H1 (cell line): Measurements from ENCODE around the gene MBOAT2. TPM values are rescaled to one million over a fixed set of nuclear protein-coding genes. Genes with fewer than 3 reads are reported as not detected.

Experiments used
- CTCF ChIA-PET: fragments of 300-600 bp; sonication (Branson Sonifier 250); formaldehyde crosslinking; loops from one replicate; lab custom pipeline; 2021; ENCODE audit not compliant: partially characterized antibody; lab: Charles Lee
- POLR2A ChIA-PET: fragments of 300-600 bp; sonication (Branson Sonifier 250); formaldehyde crosslinking; loops from one replicate; lab custom pipeline; 2021; ENCODE audit warnings: inconsistent platforms; ENCODE audit not compliant: partially characterized antibody; lab: Charles Lee
- DNase-seq, 2 experiments: peaks; one replicate each; pipeline versions ENCODE4 v3.0.0 to v3.0.0-alpha.2; 2010 to 2022; ENCODE audit warnings: low spot score in 2 of 2, low read depth in 1 of 2, mixed read lengths in 1 of 2
- FAIRE-seq: peaks from 2 replicates; lab custom pipeline; 2011; peaks lifted over from hg19 to GRCh38; lab: Jason Lieb, UNC
- H2AFZ ChIP-seq: 2 replicates; pipeline ENCODE4 v1.8.1; 2012; ENCODE audit warnings: low read length, inconsistent platforms
- H2AK5ac ChIP-seq: 2 replicates; pipeline ENCODE4 v1.6.1; 2013; ENCODE audit warnings: low read depth, low read length
- H2BK120ac ChIP-seq: replicated peaks from 2 replicates; pipeline ENCODE3; 2013; ENCODE audit warnings: low read depth, low read length, inconsistent platforms
- H2BK12ac ChIP-seq: 2 replicates; pipeline ENCODE4 v1.6.1; 2013; ENCODE audit warnings: low read depth, low read length
- H2BK15ac ChIP-seq: 2 replicates; pipeline ENCODE4 v1.6.1; 2013; ENCODE audit warnings: low read length
- H2BK20ac ChIP-seq: 2 replicates; pipeline ENCODE4 v1.6.1; 2013; ENCODE audit warnings: low read length
- H2BK5ac ChIP-seq: 2 replicates; pipeline ENCODE4 v1.6.1; 2013; ENCODE audit warnings: low read depth, low read length
- H3K14ac ChIP-seq: 2 replicates; pipeline ENCODE4 v1.6.1; 2013; ENCODE audit warnings: inconsistent platforms; ENCODE audit not compliant: insufficient read length
- H3K18ac ChIP-seq: 2 replicates; pipeline ENCODE4 v1.6.1; 2013; ENCODE audit warnings: low read length; ENCODE audit errors: extremely low read depth
- H3K23ac ChIP-seq: 2 replicates; pipeline ENCODE4 v1.6.1; 2013; ENCODE audit warnings: inconsistent platforms; ENCODE audit not compliant: insufficient read length
- H3K23me2 ChIP-seq: 2 replicates; pipeline ENCODE4 v1.6.1; 2013; ENCODE audit warnings: low read depth, low read length
- H3K27ac ChIP-seq: 2 replicates; pipeline ENCODE4 v1.6.1; 2011; ENCODE audit warnings: low read depth, low read length, inconsistent platforms
- H3K27me3 ChIP-seq, 4 experiments: replicated peaks in 1 of 4; 1 replicate in 1 of 4; 2 replicates in 3 of 4; pipeline versions ENCODE4 v1.6.1 to v1.8.1; 2011 to 2013; ENCODE audit warnings: low read length in 3 of 4, mild to moderate bottlenecking in 3 of 4, inconsistent platforms in 2 of 4, mixed read lengths in 2 of 4, moderate library complexity in 1 of 4; ENCODE audit not compliant: control insufficient read depth in 3 of 4, insufficient read depth in 3 of 4; ENCODE audit errors: extremely low read depth in 1 of 4
- H3K36me3 ChIP-seq, 4 experiments: 2 replicates each; pipeline versions ENCODE4 v1.6.1 to v1.8.1; 2011 to 2013; ENCODE audit warnings: mild to moderate bottlenecking in 4 of 4, low read length in 3 of 4, moderate library complexity in 2 of 4, control low read depth in 1 of 4, inconsistent platforms in 1 of 4; ENCODE audit not compliant: insufficient read depth in 4 of 4, control insufficient read depth in 2 of 4
- H3K4ac ChIP-seq: replicated peaks from 2 replicates; pipeline ENCODE3; 2013; ENCODE audit warnings: low read length, low read depth, mixed read lengths, inconsistent platforms; ENCODE audit not compliant: insufficient read length
- H3K4me1 ChIP-seq, 4 experiments: replicated peaks in 1 of 4; 1 replicate in 1 of 4; 2 replicates in 3 of 4; pipeline versions ENCODE4 v1.6.1 to v1.8.1; 2011 to 2013; ENCODE audit warnings: low read length in 3 of 4, inconsistent platforms in 2 of 4, mixed read lengths in 1 of 4; ENCODE audit not compliant: insufficient read depth in 4 of 4, control insufficient read depth in 3 of 4
- H3K4me2 ChIP-seq, 2 experiments: 2 replicates each; pipeline versions ENCODE4 v1.6.1 to v1.8.1; 2011 to 2013; ENCODE audit warnings: low read depth in 2 of 2, low read length in 2 of 2, control low read depth in 1 of 2, inconsistent platforms in 1 of 2, mild to moderate bottlenecking in 1 of 2; ENCODE audit not compliant: insufficient read depth in 1 of 2
- H3K4me3 ChIP-seq, 4 experiments: fragments of 200-600, 300-600 bp in 1 of 4; sonication (generic), shearing (Covaris generic), sonication (Bioruptor Twin) in 1 of 4; 2 replicates each; pipeline versions ENCODE4 v1.5.1 to v1.8.1; 2011 to 2016; ENCODE audit warnings: low read length in 4 of 4, low read depth in 3 of 4, control low read depth in 2 of 4, inconsistent platforms in 2 of 4, mild to moderate bottlenecking in 2 of 4, mixed read lengths in 1 of 4, moderate library complexity in 1 of 4; ENCODE audit not compliant: insufficient read depth in 2 of 4; ENCODE audit errors: extremely low read depth in 1 of 4
- H3K56ac ChIP-seq: replicated peaks from 2 replicates; pipeline ENCODE3; 2013; ENCODE audit warnings: low read depth, mild to moderate bottlenecking, mixed read lengths, low read length, inconsistent platforms; ENCODE audit not compliant: insufficient read length
- H3K79me1 ChIP-seq: 2 replicates; pipeline ENCODE4 v1.6.1; 2013; ENCODE audit warnings: low read depth, low read length, control low read depth
- H3K79me2 ChIP-seq, 2 experiments: 2 replicates each; pipeline versions ENCODE4 v1.6.1 to v1.8.1; 2012 to 2013; ENCODE audit warnings: low read length in 2 of 2, mild to moderate bottlenecking in 2 of 2, inconsistent platforms in 1 of 2; ENCODE audit not compliant: insufficient read depth in 2 of 2, control insufficient read depth in 1 of 2
- H3K9ac ChIP-seq, 4 experiments: replicated peaks in 1 of 4; 1 replicate in 1 of 4; 2 replicates in 3 of 4; pipeline versions ENCODE4 v1.6.1 to v1.8.1; 2011 to 2013; ENCODE audit warnings: low read depth in 3 of 4, low read length in 3 of 4, control low read depth in 2 of 4, mild to moderate bottlenecking in 2 of 4, moderate library complexity in 2 of 4, inconsistent platforms in 1 of 4; ENCODE audit errors: extremely low read depth in 1 of 4
- H3K9me3 ChIP-seq, 2 experiments: 2 replicates each; pipeline versions ENCODE4 v1.6.1 to v1.8.1; 2012 to 2013; ENCODE audit warnings: mild to moderate bottlenecking in 2 of 2, moderate library complexity in 2 of 2, control low read depth in 1 of 2, inconsistent platforms in 1 of 2, low read depth in 1 of 2, low read length in 1 of 2, mixed read lengths in 1 of 2; ENCODE audit not compliant: insufficient read depth in 2 of 2
- H4K20me1 ChIP-seq, 2 experiments: replicated peaks in 1 of 2; 2 replicates each; pipeline versions ENCODE3 to v1.8.1; 2011 to 2013; ENCODE audit warnings: inconsistent platforms in 2 of 2, low read length in 2 of 2, mild to moderate bottlenecking in 1 of 2; ENCODE audit not compliant: insufficient read depth in 2 of 2, control insufficient read depth in 1 of 2
- H4K5ac ChIP-seq: 2 replicates; pipeline ENCODE4 v1.6.1; 2013; ENCODE audit warnings: low read length, low read depth, mixed read lengths, inconsistent platforms; ENCODE audit not compliant: insufficient read length
- H4K8ac ChIP-seq: 2 replicates; pipeline ENCODE4 v1.8.0; 2013; ENCODE audit warnings: mild to moderate bottlenecking, moderate library complexity, low read length, inconsistent platforms; ENCODE audit not compliant: insufficient read depth; ENCODE audit errors: extremely low read depth
- H4K91ac ChIP-seq: replicated peaks from 2 replicates; pipeline ENCODE3; 2013; ENCODE audit warnings: low read length, mixed read lengths, inconsistent platforms; ENCODE audit not compliant: insufficient read length
- BCL11A ChIP-seq, 2 experiments: IDR thresholded peaks; one replicate each; pipeline ENCODE4 v1.6.1; 2011; ENCODE audit warnings: low read depth in 2 of 2, low read length in 2 of 2, mild to moderate bottlenecking in 2 of 2
- CBX5 ChIP-seq: fragments of 300-800, 300-1000 bp; sonication (generic); IDR thresholded peaks from 2 replicates; pipeline ENCODE4 v1.7.1; 2016; ENCODE audit warnings: antibody characterized with exemption, low read length, low read depth
- CHD2 ChIP-seq: IDR thresholded peaks from 2 replicates; pipeline ENCODE4 v1.6.1; 2012; ENCODE audit warnings: low read length, improper control_type of control experiment
- EGR1 ChIP-seq: IDR thresholded peaks from 2 replicates; pipeline ENCODE4 v1.6.1; 2011; ENCODE audit warnings: low read depth, low read length, borderline replicate concordance
- EP300 ChIP-seq, 2 experiments: IDR thresholded peaks; 1 replicate in 1 of 2; 2 replicates in 1 of 2; pipeline ENCODE4 v1.6.1; 2011 to 2012; ENCODE audit warnings: low read depth in 2 of 2, low read length in 2 of 2, mild to moderate bottlenecking in 2 of 2, borderline replicate concordance in 1 of 2, inconsistent platforms in 1 of 2, moderate library complexity in 1 of 2
- EZH2 ChIP-seq: fragments of 200-600 bp; sonication (generic); IDR thresholded peaks from 2 replicates; pipeline ENCODE4 v1.7.1; 2012; ENCODE audit warnings: low read depth, mild to moderate bottlenecking, moderate library complexity, low read length, inconsistent platforms; ENCODE audit not compliant: severe bottlenecking
- PHF8 ChIP-seq: fragments of 200-600 bp; sonication (generic); conservative IDR thresholded peaks from 2 replicates; pipeline ENCODE4 v1.7.1; 2012; ENCODE audit warnings: low read depth, mild to moderate bottlenecking, inconsistent platforms, low read length, moderate library complexity
- POU5F1 ChIP-seq: IDR thresholded peaks from 2 replicates; pipeline ENCODE4 v1.6.1; 2011; ENCODE audit warnings: low read depth, mild to moderate bottlenecking, low read length, moderate library complexity
- SAP30 ChIP-seq: fragments of 300-600 bp; sonication (generic); IDR thresholded peaks from 2 replicates; pipeline ENCODE4 v1.7.1; 2012; ENCODE audit warnings: low read length, moderate library complexity, mild to moderate bottlenecking, inconsistent platforms; ENCODE audit not compliant: insufficient read depth, insufficient replicate concordance
- SRF ChIP-seq: IDR thresholded peaks from 2 replicates; pipeline ENCODE4 v1.6.1; 2011; ENCODE audit warnings: mild to moderate bottlenecking, low read depth, low read length, moderate library complexity
- WGBS, 2 experiments: shearing (Covaris generic) in 1 of 2; methylation state at CpG; one replicate each; pipeline versions ENCODE4 v1.1.6 to v1.1.7; 2013 to 2015; ENCODE audit warnings: low lambda C conversion rate in 2 of 2, mixed read lengths in 2 of 2, inconsistent platforms in 1 of 2, low coverage in 1 of 2, missing lambda C conversion rate in 1 of 2; ENCODE audit not compliant: insufficient replicate concordance in 2 of 2, insufficient coverage in 1 of 2, insufficient read length in 1 of 2; ENCODE audit errors: extremely low coverage in 1 of 2, missing lambda C conversion rate in 1 of 2; 5-methylcytosine and 5-hydroxymethylcytosine counted together
- polyA plus RNA-seq, 7 experiments: library from polyadenylated mRNA; depleted of rRNA in 3 of 7; stranded (reverse) in 5 of 7; unstranded in 2 of 7; fragments of >200 nt in 5 of 7; fragments of 200-250 nt in 2 of 7; gene quantifications; 1 replicate in 5 of 7; 2 replicates in 1 of 7; 4 replicates in 1 of 7; pipeline versions ENCODE4 v1.2.1 to v1.2.3, GENCODE V29; 2011 to 2013; ENCODE audit warnings: missing spikeins in 2 of 7, mixed read lengths in 2 of 7
- total RNA-seq: library from RNA; stranded (reverse); fragmentation: NEBNext Ultra II Directional; extraction: Animal tissue kit (Norgen Biotek cat#: 25700); gene quantifications from 2 replicates; pipeline ENCODE4 v1.2.1, GENCODE V29; 2021
- TF ChIP-seq, protein P1 (sequence below): IDR thresholded peaks from 2 replicates; pipeline ENCODE4 v1.6.1; 2012; ENCODE audit warnings: low read length, inconsistent platforms

MBOAT2 gene
- total and polyA plus RNA-seq, 2 of the 8 experiments (the other 6 are each of a cell fraction or from before 2014, with no cell fraction given) = 11.2 to 23.4 TPM

DNA sequence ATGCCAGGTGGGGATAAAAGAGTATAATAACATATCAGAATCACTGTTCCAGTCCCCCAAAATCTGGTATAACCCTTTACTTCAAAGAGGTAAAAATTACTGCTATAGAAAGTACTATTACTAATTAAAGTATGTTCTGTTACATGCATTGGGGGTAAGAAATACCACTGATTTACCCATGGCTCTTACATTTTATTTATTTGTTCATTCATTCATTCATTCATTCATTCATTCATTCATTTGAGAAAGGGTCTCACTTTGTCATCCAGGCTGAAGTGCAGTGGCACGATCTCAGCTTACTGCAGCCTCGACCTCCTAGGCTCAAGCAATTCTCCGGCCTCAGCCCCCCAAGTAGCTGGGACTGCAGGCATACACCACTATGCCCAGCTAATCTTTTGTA, 74.4 kb downstream of the MBOAT2 start:
- ChIA-PET CTCF (no interaction called here), POLR2A (no interaction called here)
- Histone ChIP-seq H3K4me3 (no peak overlapping the region), H3K56ac (no peak overlapping the region), H2AFZ (no peak overlapping the region), H3K4me1 (no peaks in the 10 kb centered on the region; a peak in 1 of 7 replicates), H2AK5ac (no peak overlapping the region), H3K4me2 (no peak overlapping the region), H3K23ac (no peak overlapping the region), H3K79me1 (no peaks in the 10 kb centered on the region; the same call in 1 of the 2 replicates), H3K9me3 (no peaks in the 10 kb centered on the region), H4K20me1 (no peaks in the 10 kb centered on the region), H4K91ac (no peak overlapping the region), H3K18ac (no peak overlapping the region), H2BK20ac (no peak overlapping the region), H2BK5ac (no peak overlapping the region), H2BK120ac (no peak overlapping the region), H3K14ac (no peak overlapping the region), H3K79me2 (no peaks in the 10 kb centered on the region), H3K27me3 (no peaks in the 10 kb centered on the region), H4K5ac (no peak overlapping the region), H4K8ac (no peak overlapping the region), H3K36me3 (no peaks in the 10 kb centered on the region), H3K4ac (no peak overlapping the region), H2BK12ac (no peak overlapping the region), H3K27ac (no peak overlapping the region), H2BK15ac (no peak overlapping the region), H3K23me2 (no peaks in the 10 kb centered on the region), H3K9ac (no peak overlapping the region)
- 96% methylated on average over 3 of the region's 3 CpGs; no CpG with 5 or more reads in 1 of the 2 experiments for WGBS, 2 experiments
- DNase-seq (no peak), FAIRE-seq (no peak)
- TF ChIP-seq, protein P1, sequence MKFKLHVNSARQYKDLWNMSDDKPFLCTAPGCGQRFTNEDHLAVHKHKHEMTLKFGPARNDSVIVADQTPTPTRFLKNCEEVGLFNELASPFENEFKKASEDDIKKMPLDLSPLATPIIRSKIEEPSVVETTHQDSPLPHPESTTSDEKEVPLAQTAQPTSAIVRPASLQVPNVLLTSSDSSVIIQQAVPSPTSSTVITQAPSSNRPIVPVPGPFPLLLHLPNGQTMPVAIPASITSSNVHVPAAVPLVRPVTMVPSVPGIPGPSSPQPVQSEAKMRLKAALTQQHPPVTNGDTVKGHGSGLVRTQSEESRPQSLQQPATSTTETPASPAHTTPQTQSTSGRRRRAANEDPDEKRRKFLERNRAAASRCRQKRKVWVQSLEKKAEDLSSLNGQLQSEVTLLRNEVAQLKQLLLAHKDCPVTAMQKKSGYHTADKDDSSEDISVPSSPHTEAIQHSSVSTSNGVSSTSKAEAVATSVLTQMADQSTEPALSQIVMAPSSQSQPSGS = no peak
- TF ChIP-seq POU5F1 = no peak
- TF ChIP-seq EZH2 = no peak
- TF ChIP-seq SRF = no peak
- no peak for TF ChIP-seq EGR1
- TF ChIP-seq PHF8 = no peak
- no peak for TF ChIP-seq CBX5
- no peak for TF ChIP-seq EP300 (IDR thresholded peaks at IDR 0.05; ENCODE audit: borderline replicate concordance in 1 of 2, low read depth in 2 of 2, low read length in 2 of 2)
- no peak for TF ChIP-seq BCL11A (IDR thresholded peaks at IDR 0.05; ENCODE audit: low read depth in 2 of 2, low read length in 2 of 2)
- no peak for TF ChIP-seq CHD2
- TF ChIP-seq SAP30 = no peak
